ENCODE results near the gene DNAJC12.

DNA sequence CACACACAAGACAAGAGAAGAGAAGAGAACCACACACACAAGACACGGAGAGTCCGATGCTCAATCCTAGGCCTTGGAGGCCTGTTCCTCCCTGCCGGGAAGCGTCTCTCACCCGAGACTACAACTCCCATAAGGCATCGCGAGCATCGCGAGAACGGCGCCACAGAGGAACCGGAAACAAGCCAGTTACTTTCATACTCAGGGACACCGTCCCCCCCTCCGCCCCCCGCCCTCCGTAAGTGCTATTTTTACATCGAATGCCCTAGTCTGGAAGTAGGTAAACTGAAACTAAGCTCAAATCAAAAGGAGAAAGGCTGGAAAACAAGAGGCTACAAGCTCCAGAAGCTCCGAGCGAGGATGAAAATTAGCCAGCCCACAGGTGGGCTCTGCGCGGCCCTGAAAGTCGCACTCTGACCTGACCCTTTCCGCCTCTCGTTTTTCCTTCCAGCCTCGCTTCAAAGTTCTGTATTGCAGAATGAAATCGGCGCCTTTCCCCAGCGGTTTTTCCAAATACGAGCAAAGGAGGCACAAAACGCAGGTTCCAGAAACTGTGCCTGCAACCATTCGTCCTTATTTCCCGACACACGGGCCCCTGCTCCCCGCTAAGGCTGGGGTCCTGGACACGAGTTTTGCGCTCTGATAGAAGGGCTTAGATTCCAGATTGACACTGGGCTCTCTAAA lies 11.5 kb upstream of the DNAJC12 start:
- TF ChIP-seq POLR2AphosphoS5 (IDR thresholded peaks at IDR 0.05; ENCODE audit: low read depth, low read length) = peak; percentile 82
- 0 out of 2 replicates have a peak, but pooled peaks have one; percentile 77 for TF ChIP-seq TAF1 (IDR thresholded peaks at IDR 0.05; ENCODE audit: borderline replicate concordance, insufficient read depth, low read length)
